Measurements from ENCODE around the gene RNF114.
A peak's percentile ranks its signal among the peaks of the same experiment; 100 is the strongest.

RNF114 gene

DNA sequence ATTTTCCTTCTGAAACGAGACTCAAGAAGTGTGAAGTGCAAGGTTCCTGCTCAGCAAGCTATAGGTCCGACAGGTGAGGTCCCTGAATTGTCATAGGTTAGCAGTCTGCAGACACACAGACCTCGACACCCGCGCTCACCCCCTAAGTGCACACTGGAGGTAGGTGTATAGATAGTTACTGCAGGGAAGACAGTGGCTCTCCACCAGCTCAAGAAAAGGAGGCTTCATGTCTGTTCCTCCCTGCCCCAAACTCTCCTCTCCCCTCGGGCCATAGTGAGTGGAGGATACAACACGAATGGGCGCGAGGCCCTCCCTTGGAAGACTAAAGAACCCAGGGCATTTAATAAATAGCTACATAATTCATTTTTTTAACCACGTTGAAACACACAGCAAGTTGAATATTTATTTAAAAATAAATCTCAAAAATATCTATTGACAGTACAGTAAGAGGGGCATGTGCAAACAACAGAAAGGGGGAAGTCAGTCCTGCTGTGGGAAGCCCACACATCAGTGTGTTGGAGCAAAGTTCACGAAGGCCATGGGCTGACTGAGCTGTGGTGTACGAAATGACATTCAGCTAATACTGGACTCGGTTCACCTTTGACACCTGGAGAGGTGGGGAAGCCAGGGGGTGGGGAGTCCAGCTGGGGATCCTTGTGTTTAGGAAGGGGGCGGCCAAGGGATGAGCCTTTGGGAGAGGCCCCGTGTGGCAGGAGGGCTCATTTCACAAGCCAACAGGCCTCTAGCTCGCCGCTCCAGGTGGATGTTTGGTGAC, 31.6 kb upstream of the RNF114 start:
- DNase-seq = no peak

DNA sequence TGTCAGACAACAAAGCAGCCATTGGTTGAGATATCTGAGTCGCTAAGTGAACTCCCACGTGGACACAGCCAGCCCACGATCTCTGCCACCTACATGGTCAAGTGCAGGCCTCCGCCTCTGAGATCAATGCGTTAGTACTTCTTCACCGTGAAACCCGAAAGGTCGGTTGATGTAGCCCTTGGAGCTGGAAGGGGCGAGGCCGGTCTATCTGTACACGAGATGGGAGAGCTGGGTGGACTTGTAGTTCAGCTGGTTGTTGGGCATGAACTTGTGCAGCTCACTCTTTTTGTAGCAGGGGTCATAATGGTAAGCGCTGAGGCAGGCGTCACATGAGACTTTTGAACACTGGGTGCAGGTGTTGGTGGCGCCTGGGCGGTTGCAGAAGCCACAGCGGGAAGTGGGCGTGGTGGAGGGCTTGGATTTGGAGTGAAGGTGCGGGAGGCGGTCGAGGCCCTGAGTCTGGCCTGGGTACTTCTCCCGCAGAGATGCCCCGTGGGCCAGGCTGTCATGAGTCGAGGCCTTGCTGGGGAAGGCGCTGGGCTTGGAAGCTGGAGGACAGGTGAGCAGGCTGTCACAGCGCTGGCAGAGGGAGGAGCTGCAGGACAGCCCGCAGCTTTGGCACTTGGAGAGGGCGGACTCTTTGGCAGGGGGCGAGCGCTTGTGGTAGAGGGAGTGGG, 30.6 kb upstream of the RNF114 start:
- DNase-seq = no peak

DNA sequence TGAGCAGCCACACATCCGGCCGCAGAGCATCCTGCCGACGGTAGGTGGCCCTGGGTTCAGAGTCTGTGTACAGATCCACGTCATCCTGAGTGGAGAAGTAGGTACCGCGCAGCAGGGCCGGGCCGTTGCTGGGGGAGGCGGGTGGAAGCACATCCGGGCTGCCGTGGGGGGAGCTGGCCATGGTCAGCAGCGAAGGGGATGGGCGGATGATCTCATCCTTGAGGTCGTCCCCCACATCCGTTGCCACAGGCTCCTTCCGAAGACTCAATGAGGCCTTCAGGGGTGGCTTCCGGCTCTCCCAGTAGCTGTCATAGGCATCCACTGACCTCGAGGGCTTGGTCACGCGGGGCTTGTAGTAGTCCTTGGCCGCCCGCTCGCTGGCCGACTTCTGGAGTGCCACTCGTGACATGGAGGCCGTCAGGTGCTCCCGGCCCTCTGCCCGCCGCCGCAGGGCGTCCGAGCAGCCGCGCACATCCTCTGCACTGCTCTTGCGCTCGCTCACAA, 30.0 kb upstream of the RNF114 start:
- no peak for DNase-seq

DNA sequence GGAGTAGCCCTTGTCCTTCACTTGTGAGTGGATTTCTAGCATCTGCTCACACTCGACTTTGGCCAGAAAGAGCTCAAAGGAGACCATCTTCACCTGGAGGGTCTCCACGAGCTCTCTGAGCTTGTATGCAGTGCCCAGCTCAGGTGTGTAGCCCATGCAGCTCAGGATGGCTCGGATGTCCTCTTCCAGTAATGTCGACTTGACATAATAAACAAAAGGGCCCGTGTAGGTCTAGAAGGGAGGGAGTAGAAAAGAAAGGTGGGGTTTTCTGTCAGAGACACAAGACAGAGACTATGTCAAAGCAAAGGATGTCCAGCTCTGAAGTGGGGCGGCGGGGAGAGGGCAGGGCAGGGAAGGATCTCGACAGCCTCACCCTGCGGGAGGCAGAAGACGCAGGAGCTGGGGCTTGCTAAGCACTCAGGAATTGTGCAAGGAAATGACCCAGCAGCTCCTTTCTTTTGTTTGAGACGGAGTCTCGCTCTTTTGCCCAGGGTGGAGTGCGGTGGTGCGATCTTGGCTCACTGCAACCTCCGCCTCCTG, 29.5 kb upstream of the RNF114 start:
- no peak for DNase-seq

DNA sequence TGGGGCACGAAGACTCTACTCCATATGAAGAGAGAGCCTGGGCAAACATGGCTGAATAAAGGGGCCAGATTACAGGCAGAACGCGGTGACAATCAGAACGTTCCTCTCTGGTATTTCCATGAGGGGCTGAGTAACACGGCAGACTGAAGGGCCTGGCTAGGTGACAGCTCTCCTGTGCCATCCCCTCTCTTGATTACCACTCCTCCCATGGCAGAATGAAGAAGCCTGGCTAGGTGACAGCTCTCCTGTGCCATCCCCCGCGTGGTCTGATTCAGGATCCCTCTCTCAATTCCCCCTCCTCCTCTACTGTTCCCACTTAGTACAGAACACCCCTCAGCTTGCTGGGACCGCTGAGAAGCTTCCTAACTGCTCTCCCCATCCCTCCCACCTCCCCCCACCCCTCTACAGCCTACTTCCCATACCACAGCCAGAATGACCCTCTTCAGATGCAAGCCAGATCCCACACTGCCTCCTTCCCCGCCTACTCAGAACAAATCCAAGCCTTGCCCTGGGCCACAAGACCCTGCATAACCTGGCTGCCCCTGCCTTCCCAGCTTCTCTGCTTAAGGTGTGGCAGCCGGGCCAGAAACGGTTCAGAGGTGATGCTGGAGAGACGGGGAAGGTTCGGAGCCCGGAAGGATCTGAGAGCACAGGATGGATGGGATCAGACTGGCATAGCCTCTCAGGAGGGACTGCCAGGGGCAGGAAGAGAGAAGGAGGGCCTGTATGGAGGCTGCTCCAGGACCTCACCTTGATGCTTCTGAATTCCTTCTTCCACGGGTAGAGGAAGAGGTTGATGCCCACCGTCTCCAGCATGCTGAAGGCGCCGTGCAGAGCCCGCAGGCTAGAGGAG, 28.6 kb upstream of the RNF114 start:
- DNase-seq = no peak

DNA sequence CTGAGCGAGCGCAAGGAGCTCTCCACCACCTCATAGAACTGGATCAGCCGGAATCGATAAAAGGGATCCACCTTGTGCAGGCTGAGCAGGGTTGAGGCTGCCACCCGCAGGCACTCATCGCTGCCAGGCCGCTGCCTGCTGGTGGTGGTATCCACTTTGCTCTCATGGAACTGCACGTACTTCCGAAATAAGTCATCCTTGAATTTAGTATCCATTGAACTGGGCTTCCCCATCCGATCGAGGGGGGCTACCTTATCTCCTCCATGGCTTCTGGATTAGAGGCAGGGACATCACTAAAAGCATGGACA, 28.0 kb upstream of the RNF114 start:
- no peak for DNase-seq

DNA sequence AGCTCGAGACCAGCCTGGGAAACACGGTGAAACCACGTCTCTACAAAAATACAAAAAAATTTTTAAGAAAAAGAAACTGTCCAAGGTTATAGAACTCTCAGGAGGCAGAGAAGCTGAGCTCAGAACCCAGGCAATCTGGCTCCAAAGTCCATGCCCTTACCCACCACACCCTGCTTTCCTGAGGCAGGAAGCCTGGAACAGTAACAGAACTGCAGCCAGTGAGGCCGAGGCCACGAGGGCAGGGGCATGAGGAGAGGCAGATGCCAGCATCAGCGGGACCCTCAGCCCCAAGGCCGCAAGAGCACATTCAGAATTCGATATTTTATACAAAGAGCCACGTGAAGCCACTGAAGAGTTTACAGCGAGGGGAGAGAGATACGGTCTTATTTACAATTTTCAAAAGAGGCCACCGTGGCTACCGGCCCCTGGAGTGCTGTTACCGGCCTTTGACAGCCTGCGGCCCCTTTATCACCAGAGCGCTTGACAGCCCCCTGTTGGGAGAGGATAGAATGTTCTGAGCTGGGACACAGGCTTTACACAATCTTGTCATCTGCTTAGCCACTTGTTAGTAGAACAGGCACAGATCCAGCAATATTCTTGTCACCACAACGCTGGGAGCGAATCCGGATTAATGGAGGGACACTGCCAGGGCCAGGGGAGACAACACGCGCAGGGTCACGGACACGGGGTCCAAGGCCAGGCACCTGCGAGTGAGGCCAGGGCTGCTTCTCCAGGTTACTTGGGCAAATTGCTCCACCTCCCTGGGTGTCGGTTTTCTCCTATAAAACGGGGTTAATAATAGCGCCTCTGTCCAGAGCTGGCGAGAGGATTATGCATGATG, 26.5 kb upstream of the RNF114 start:
- no peak for DNase-seq

DNA sequence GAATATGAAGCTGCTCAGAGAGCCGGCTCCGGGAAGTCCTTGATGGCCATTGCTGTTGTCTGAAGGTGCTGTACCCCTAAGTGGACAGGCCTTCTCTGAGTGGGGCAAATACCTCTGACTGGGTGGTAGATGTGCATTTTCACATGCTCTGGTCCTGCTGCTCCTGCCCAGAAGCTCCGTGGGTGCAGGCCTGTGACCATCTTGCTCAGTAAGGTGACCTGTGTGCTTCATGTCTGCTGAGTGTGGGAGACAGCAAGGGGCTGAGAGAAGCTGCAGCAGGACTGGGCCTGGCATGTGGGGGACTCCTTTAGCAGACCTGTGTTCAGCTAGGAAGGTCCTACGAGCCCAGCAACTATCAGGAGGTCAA, 25.9 kb upstream of the RNF114 start:
- no peak for DNase-seq

DNA sequence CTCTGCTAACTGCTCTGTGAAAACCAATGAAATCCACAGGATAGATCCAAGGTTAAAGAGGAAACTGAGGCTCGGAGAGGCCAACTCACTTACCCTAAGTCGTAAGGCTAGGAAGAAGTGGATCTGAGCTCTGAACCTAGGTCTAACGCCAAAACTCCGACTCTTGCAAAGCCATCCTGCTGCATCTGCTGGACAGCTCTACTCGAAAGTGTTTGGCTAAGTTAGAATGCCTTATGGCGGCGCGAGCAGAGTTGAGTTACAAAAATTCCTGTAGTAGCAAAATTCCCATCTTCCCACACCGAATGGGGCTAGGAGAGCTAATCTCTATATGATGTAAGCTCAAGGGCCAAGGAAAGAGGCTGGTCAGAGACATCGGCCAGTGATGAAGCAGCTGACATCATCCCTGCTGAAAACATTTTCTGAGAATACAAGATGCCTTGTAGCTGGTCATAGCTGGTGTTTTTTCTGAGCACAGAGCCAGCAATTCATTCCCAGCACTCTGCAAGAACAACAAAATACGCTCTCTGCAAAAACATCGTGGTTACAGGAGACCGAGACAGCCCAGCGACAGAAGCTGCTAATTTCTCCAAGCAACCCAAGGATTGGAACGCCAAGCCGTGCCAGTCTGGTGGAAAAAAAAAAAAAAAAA, 22.7 kb upstream of the RNF114 start:
- DNase-seq = no peak

DNA sequence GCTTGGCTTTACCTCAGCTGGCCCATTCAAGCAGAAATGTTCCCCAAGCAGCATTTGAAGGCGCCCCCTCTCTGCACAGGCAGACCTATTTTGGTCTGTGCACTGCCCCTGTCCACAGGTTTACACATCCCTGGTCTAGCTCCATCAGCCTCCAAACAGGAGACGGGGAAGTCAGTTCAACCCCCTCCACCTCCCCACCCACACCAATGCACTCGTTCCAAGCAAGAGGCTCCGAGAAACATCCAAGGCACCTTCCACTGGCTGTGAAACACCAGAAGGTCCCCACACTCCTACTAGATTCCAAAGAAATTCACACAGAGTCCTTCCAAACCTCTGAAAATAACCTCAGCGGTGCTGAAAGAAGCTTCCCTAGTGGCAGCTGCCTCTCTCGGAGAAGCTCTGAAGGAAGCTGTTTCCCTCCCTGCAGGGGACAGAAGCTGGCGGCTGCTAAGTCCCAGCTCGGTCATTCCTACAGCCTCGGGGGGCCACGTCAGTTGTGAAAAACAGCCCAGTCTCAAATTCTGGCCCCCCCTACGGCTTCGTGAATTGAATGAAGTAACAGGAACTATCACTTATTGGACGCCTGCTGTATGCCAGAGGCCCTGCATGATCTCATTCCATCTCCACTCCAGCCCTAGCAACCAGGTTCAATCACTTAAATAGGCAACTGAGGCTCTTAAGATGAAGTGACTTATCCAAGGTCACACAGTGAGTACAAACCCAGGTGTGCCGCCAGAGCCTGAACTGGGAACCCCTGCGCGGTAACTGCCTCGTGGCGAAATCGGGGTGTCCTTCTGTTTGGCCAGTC, 21.7 kb upstream of the RNF114 start:
- peak; percentile 53 for DNase-seq

DNA sequence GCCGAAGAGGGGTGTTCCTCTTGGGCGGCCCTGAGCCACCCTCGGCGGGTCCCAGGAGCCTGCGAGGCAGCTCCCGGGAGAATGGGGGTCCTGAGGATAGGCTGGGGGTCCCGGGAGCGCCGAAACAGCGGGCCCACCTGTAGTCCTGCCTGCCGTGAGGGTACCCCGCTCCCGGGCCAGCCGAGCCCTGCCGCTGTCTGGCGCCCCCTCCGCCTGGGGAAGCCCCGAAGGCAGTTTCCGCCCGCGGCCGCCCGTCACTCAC, 21.1 kb upstream of the RNF114 start:
- no peak for DNase-seq

DNA sequence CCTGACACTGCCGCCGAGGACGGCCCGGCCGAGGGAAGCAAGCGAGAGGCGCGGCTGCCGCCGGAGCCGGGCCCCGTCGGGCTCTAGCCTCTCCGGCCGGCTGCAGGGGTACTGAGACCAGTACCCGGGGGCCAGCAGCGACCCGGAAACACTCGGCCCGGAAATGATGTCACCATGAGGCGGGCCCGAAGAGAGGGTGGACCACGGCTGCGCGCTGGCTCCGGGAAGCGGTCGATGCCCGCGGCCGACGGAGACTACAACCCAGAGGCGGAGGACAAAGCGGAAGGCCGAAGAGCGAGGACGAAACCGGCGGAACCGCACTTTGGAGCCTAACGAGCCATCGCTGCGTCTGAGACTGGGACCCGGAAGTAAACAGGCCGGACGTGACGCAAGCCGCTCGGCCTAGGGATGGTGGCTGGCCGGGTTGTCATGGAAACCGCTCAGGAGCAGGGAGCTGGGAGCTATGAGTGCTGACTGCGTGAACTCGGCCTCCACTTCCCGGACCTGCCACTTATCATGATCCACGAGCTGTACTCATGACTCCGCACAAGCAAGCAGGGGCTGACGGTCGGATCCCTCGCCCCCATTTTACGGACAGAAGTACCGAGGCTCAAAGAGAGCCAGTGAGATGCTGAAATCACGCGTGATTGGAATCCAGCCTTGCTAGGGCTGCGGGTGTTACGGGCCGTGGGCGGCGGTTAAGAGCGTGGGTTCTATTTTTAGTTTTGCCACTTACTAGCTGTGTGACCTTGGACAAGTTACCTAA, 20.6 kb upstream of the RNF114 start, which contains the start of gene SPATA2:
SPATA2 (minus strand) TSS at position 150 of the 766 bp plus-strand sequence. CDS start 7,039 bp downstream, outside the sequence.
- peak; percentile 94 for DNase-seq

DNA sequence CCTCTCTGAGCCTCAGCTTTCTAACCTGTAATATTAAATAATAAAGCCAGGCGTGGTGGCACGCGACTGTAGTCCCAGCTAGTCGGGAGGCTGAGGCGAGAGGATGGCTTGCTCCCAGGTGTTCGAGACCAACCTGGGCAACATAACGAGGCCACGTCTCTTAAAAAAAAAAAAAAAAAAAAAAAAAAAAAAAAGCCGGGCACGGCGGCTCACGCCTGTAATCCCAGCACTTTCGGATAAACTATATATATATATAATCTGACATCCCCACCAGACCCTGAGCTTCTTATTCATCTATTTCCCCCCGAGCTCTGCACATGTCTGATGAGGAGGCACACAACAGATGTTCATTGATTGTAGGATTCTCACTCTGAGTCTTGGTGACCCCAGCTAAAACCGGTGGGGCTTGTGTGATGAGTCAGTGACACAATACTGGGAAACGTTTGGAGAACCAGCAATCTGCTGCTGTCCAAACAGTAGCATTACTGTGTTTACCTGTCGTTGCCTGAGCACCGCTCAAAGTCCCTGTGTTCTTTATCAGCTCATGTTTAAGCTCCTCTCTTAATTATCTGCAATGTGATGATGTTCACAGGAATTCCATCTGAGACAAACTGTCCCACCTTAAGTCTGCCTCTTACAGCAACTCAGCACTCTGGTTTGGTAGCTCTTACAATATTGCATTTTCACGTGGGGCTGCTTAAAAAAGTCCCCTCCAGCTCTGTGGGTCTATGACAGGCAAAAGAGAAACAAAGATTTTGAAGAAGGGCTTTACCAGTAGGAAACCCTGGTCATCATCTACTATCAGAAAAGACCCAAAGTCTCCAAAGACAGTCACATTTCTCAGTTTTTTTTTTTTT, 19.8 kb upstream of the RNF114 start:
- DNase-seq = peak; percentile 26

DNA sequence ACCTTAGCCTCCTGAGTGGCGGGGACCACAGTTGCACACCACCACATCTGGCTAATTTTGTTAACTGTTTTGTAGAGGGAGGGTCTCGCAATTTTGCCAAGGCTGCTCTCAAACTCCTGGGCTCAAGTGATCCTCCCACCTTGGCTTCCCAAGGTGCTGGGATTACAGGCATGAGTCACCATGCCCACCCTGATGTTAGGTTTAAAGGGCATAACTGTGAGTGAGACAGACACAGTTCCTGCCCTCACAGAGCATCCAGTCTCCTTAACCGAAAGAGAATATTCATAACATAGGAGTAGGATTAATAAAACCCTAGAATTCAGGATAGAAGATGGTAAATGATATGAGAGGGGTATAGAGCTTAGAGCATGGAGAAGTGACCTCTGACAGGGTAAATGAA, 17.8 kb upstream of the RNF114 start:
- no peak for DNase-seq

DNA sequence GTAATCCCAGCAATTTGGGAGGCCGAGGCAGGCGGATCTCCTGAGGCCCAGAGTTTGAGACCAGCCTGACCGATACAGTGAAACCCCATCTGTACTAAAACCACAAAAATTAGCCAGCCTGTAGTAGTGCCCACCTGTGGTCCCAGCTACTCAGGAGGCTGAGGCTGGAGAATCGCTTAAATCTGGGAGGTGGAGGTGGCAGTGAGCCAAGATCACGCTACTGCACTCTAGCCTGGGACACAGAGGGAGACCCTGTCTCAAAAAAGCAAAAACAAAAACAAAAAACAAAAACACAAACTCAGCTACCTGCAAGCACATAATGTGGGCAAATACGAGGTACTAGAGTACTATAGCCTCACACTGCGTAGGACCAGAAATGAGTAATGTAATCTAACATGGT, 17.2 kb upstream of the RNF114 start:
- DNase-seq = no peak

DNA sequence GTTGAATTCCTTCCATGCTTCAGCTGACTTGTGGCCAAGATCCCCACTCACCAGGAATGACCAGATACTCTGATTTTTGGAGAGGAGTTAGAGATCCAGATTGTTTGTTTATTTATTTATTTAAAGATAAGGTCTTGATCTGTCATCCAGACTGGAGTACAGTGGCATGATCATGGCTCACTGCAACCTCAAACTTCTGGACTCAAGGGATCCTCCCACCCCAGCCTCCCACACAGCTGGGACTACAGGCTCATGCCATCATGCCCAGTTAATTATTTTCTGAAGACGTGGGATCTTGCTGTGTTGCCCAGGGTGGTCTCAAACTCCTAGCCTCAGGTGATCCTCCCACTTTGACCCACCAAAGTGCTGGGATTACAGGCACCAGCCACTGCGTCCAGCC, 16.7 kb upstream of the RNF114 start:
- DNase-seq = no peak

DNA sequence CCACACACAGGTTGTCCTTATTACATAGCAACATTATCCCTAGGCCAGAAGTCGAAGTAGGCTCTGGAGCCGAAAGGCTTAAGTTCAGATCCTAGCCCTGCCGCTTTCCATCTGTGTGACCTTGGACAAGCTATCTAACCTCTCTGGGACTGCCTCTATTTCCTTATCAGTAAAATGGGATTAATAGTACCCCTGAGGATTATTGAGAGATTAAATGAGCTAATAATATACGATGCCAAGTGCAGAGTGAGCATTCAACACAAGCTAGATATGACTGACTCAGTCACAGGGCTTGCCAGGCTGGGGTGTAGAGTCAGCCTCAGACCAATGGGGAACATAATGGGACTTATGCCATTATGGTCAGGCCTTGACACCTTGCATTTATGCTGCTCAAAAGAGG, 11.9 kb upstream of the RNF114 start:
- DNase-seq = no peak

DNA sequence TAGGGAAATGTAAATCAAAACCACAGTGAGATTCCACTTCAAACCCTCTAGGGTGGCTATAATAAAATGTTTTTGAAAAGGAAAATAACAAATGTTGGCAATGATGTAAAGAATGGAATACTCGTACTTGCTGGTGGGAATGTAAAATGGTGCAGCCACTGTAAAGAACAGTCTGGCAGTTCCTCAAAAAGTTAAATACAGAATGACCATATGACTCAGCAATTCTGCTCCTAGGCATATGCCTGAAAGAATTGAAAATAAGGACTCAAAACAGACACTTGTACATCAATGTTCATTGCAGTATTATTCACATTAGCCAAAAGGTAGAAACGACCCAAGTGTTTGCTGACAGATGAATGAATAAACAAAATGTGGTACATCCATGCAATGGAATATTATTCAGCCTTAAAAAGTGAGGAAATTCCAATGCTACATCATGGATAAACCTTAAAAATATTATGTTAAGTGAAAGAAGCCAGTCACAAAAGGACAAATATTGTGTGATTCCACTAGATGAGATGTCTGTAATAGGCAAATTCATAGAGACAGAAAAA, 10.2 kb upstream of the RNF114 start:
- no peak for DNase-seq

Data from CD4-positive, alpha-beta T cell treated with Interleukin-17A for 1 hour (primary cell).